Hindlimb muscle (tissue), 1 donor: ENCODE data around the gene GYPE. TPM values are rescaled to one million over a fixed set of nuclear protein-coding genes. Genes with fewer than 3 reads are reported as not detected.
"Not testable (repeated sequence)": the region's sequence is repeated elsewhere in the genome, so short reads cannot be mapped to it uniquely, and the experiment has no call there.

Experiments
- DNase-seq: peaks from one replicate; pipeline ENCODE4 v3.0.0-alpha.2; 2013
- polyA plus RNA-seq: library from polyadenylated mRNA; unstranded; fragments of 120-200 nt; gene quantifications from one replicate; pipeline ENCODE4 v1.2.1, GENCODE V29; 2013; ENCODE audit not compliant: insufficient read length

The GYPE gene
- 2.6 TPM for polyA plus RNA-seq

GRCh38 chr4:143905440-143905839 is at the start of gene GYPE:
TSS of gene GYPE (minus strand) at chr4:143905559. CDS start at chr4:143905507, 52 bp downstream.
- not testable (repeated sequence) for DNase-seq

- not testable (repeated sequence) for DNase-seq
Measured at GRCh38 chr4:143951458-143951972, 46.2 kb upstream of the GYPE start.

GRCh38 chr4:143950967-143951366 is 45.6 kb upstream of the GYPE start:
- not testable (repeated sequence) for DNase-seq

DNA sequence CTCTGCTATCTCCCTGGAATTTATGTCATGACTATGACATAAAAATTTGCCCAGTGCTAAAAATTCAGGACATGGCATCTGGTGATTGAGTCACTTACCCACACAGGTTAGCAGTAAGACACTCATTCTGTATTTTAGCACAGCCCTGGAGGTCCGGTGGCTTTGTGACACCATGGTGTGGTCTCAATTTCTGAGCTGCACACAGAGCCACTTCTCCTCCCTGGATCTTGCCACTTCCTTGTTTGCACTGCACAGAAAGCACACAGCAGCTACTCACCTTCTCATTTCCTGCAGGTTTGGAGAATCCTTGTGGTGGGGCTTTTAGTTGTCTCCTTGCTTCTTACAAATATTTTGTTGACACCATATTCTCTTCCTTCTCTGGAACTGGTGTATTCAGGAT is 44.8 kb upstream of the GYPE start:
- DNase-seq = not testable (repeated sequence)

DNA sequence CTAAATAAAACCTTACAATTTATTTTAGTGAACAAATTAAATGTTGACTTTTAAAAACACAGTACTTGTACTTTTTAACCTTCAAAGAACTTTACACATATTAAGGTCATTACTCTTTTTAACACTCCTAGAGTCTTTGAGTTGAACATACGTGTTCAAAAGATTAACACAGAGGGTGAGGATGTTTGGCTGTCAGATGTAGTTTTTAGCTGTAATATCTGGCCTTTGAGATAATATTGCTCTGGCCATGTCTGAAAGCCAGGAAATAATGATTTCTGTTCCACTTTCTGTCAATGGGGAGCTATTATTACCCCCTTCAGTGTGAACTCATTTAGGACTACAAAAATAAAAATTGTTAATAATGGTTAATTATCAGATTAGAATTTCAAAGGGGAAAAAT is 42.1 kb upstream of the GYPE start:
- DNase-seq = not testable (repeated sequence)

- not testable (repeated sequence) for DNase-seq
Measured at GRCh38 chr4:143940708-143941107, 35.3 kb upstream of the GYPE start.

GRCh38 chr4:143939528-143939927 is 34.2 kb upstream of the GYPE start:
- DNase-seq = no peak

GRCh38 chr4:143938890-143939289 is 33.5 kb upstream of the GYPE start:
- DNase-seq = not testable (repeated sequence)

DNA sequence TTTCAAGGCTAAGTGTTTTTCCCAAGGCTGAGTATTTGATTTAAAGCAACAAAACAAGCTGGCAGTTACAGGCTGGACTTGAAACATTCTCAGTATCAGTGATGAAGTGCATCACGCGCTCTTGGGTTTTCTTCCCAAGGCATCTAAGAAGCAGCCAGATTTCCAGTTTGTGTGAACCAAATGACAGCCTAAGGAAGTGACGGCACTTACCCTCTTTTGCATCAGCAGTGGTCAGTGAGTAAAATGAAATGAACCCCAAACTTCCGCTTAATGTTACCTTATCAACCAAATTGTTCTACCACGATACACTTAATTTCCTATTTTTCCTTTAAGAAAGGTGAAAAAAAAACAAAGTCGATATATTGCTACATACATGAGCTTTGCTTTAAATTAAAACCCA is 15.8 kb upstream of the GYPE start:
- DNase-seq = no peak

GRCh38 chr4:143916485-143916884 is 11.1 kb upstream of the GYPE start:
- not testable (repeated sequence) for DNase-seq

DNA sequence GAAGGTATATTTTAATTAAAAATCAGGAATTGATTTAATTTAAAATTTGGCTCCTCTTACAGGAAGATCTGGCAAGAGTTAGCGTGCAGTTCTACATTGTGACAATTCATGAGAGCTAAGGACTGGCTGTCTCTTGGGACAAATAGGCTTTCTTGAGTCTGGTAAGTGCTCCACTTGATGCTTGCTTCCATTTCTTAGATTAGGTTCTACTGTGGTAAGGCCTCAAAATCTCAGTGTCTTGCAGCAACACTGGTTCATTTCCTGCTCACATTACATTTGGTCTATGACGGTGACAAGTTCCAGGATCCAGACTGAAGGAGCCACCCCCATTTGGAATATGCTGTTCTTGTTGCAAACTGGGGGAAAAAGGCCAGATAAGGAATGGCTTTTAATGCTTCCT is 7.1 kb upstream of the GYPE start:
- not testable (repeated sequence) for DNase-seq

- peak; percentile 56 for DNase-seq
Measured at GRCh38 chr4:143911528-143912417, 6.4 kb upstream of the GYPE start.

DNA sequence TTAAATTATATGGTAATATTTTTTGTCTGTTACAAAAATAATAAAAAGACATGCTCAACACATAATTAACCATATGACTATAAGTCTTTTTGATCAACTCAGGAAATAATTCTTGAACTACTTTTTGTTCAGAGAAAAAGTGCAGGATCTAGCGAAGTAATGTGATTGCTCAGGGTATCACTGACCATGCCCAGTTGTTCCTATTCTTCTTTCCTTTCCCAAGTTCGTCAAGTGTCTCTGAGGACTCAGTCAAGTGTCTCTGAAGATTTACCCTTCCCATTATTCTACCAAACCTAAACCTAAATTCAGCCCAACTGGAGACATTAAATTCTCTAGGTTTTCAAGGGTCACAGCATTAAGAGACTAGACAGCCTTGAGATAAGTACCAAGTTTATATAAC is 5.5 kb upstream of the GYPE start:
- not testable (repeated sequence) for DNase-seq

DNA sequence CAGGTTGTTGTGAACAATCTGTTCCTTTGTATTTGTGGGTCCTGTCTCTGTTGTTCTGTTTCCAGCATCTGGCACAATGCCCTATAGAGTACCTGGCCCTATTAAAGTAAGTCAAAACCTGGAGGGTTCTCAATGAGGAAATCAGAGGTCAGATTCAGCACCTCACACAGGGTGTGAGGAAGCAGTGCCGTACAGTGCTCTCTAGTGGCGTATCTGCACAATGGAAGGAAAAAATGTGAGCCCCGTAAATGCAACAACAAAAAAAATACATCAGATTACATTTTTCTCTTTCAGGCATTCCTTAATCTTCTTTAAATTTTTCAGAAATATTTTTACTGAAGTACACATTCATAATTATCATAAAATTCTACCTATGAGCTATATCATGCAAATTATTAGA is 2.5 kb upstream of the GYPE start:
- peak; percentile 19 for DNase-seq

DNA sequence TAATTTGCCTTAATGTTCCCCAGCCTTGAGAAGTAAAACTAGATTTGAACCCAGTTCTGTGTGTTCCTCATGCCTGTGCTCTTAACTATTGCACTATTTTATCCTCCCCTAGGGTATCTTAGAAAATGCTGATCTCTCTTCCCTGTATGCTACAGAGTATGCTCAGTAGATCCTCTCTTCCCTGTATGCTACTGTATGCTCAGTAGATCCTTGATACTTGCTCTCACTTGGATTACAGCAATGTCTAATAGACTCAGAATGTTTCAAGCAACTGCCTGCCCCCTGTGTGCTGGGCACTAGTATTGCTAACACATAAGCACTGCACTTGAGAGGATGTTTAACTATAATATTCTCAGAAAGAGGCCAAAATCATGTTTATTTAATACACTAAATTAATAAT is 928 bp downstream of the GYPE start:
- not testable (repeated sequence) for DNase-seq

- not testable (repeated sequence) for DNase-seq
Measured at GRCh38 chr4:143890323-143890722, 15.0 kb downstream of the GYPE start.

GRCh38 chr4:143888189-143888588 is 17.2 kb downstream of the GYPE start:
- not testable (repeated sequence) for DNase-seq

DNA sequence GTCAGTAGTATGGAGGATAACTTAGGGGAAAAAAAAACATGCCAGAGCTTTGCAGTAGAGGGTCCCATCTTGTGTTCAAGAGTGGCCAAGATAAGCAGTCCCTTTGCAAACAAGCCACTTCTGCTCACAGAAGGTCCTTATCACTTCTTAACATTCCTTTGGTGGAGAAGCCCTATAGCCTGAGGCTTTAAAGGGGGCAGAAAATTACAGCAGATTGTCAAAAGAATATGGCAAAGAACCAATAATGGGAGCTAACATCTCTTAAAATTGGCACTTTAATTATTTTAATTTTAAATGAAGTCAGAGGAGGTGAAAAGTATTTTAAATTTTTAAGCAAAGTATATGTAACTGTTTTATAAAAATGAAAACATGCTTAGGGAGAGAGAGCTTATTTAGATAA is 20.4 kb downstream of the GYPE start:
- not testable (repeated sequence) for DNase-seq

DNA sequence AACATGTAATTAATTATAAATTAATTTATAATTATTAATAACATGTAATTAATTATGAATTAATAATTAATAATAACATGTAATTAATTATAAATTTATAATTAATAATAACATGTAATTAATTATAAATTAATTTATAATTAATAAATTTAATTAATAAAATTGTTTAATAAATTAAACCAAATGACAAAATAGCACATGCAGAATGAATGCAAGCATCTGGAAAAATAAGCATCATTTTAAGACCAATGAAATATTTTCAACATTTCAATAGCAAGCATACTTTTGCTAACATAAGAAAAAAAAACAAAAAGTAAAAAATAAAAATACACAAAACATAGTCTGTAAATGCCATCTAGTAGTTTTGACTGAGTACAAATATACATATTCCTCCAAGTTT is 21.8 kb downstream of the GYPE start:
- no peak for DNase-seq

DNA sequence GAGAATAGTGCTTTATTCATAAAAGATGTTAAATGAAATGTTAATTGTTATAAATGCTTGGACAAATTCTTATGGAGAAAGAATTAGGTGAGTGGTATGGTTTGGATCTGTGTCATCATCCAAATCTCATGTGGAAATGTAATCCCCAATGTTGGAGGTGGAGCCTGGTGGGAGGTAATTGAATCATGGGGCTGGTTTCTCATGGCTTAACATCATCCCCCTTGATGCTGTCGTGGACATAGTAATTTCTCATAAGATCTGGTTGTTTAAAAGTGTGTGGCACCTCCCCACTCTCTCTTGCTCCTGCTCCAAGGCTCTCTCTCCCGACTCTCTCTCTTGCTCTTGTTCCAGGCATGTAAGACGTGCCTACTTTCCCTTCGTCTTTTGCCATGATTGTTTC is 22.5 kb downstream of the GYPE start:
- DNase-seq = no peak

DNA sequence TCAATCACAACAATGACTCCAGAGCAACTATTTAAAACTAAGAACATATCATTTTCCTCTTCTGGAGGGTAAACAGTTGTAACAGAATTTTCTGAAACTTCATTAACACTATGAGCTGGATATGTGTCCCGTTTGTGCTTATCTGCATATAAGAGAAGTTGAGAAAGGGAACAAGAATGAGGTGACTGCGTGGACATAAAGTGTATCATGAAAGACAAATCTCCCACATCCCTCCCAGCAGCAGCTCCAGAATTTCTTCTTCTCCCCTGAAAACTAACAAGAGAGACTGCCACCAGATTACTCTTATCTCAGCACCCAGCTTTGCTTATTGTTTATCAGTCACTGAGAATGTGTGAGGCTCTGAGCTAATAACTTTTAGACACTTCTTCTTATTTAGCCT is 25.8 kb downstream of the GYPE start:
- DNase-seq = not testable (repeated sequence)

DNA sequence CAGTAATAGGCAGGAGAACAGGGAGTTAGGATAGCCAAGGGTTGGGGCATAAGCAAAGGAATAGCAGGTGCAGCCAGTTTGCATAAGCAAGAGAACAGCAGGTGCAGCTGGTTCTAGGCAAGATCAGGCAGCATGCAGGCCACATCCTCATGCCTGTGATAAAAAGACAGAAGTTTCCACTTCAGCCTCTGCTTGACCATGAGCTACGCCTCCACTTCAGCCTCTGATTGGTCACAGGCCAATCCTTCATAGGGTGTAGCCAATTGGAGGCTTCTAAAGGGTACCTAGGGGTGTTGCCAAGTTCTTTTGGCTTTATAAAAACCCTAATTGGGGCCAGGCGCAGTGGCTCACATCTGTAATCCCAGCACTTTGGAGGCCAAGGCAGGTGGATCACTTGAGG is 30.0 kb downstream of the GYPE start:
- not testable (repeated sequence) for DNase-seq

GRCh38 chr4:143870523-143871268 is 34.7 kb downstream of the GYPE start:
- not testable (repeated sequence) for DNase-seq
